ENCODE data around the gene KAT14.

GRCh38 chr20:18165553-18165952 is 27.9 kb downstream of the KAT14 start:
- TF ChIP-seq CTCF (IDR thresholded peaks at IDR 0.05) (no peak), POLR2A (IDR thresholded peaks at IDR 0.05) (no peak)

Measured in uterus (tissue), 2 donors.